HL-60/S4 treated with retinoic acid at 250 ng/mL for 4 days and 3 days (cell line): ENCODE measurements around the gene MYH10.

Experiments used
- in situ Hi-C: fragments of 300-500 bp; cut with MboI; formaldehyde crosslinking; loops from 2 replicates; pipeline ENCODE4 v1.7.0; 2022; ENCODE audit warnings: low sequenced_read_pairs

MYH10 gene

GRCh38 chr17:8499614-8500013 lies 130.9 kb downstream of the MYH10 start:
- in situ Hi-C loops: no loop called here

DNA sequence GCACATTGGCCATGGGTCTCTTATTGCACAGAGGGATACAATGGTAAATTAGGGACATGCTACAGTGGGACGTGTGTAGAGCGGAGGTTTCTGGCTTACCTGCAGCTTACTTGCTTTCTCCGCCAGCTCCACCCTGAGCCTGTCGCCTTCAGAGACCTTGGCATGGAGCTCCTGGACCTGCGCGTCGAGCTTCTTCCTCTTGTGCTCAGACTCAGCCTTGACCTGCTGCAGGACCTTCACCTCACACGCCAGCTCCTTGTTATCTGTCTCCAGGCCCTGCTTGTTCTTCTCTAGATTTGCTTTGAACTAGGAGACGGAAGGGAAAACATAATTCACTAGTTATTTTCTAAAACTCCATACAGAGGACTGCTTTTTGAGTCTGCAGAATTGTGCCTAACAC lies 131.4 kb downstream of the MYH10 start:
- in situ Hi-C loops: no loop called here

DNA sequence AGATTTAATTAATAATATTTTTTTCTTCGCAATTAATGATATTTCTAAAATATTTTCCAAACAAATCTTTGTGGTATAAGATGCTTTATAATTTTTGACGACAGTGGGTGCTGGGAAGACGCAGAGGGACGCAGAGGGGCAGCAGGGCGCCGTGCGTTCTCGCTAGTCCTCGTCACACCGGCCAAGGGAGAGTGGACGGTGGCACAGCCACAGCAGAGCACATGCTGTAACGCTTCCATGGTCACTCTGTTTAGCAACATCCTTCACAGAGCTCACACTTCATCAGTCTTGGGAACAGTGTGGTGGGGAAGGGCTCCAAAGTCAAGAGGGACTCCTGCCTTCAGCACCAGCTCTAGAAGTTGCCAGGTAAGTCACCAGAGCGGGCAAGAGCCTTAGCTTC lies 134.4 kb downstream of the MYH10 start:
- in situ Hi-C loops: no loop called here

GRCh38 chr17:8494506-8495111 lies 135.9 kb downstream of the MYH10 start:
- in situ Hi-C loops: no loop called here

- in situ Hi-C loops: no loop called here
Measured at GRCh38 chr17:8494021-8494420, 136.5 kb downstream of the MYH10 start.

- in situ Hi-C loops: no loop called here
Measured at GRCh38 chr17:8492121-8492520, 138.4 kb downstream of the MYH10 start.

- in situ Hi-C loops: no loop called here
Measured at GRCh38 chr17:8490256-8491023, 140.1 kb downstream of the MYH10 start.

DNA sequence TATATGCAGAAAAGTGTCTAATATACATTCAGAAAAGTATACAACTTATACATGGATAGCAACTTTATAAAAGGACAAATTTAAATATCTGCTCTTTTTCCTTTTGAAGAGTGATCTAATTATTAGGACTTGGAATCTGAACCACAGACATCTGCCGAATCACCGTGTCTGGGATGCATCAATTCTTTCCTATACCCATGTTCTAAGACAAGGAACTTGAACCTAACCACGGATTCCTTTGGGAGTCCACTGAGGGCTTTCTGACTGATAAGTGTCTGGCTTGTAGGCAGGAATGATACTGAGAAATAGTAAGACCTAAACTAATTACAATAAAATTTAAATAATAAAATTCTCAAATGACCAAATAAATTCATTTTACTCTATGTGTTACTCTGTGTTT lies 140.7 kb downstream of the MYH10 start:
- in situ Hi-C loops: no loop called here

GRCh38 chr17:8488901-8489300 lies 141.6 kb downstream of the MYH10 start:
- in situ Hi-C loops: no loop called here

- in situ Hi-C loops: no loop called here
Measured at GRCh38 chr17:8488491-8488890, 142.0 kb downstream of the MYH10 start.

DNA sequence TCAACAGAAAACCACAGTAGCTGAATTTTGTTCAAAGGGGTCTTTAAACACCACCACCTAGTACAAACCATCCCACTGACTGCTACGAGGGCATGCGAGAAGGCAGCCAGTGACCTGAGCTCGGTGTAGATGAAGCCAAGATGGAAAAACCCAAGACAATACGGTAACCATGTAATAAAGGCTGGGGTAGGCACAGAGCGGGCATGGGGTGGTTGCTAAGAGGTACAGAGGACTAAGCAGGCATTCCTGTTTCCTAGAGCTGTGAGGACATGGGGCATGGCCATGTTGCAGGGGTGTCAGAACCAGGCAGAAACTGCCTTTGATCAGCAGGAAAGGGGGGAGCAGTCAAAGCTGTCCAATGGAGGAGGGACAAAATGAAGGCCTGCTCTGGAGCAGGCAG lies 142.8 kb downstream of the MYH10 start:
- in situ Hi-C loops: no loop called here

GRCh38 chr17:8487130-8487645 lies 143.3 kb downstream of the MYH10 start:
- in situ Hi-C loops: no loop called here

DNA sequence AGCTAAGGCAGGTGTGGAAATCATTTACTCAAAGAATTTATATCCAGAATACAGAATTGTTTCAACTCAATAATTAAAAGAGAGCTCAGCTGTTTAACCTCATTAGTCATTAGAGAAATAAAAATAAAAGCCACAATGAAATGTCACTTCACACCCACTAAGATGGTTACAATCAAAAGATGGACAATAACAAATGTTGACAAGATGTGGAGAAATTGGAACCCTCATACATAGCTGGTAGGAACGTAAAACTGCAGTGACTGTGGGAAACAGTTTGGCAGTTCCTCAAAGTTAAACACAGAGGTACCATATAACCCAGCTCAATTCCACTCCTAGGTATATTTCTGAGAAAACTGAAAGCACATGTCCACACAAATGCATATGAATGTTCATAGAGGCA lies 145.0 kb downstream of the MYH10 start:
- in situ Hi-C loops: no loop called here

- in situ Hi-C loops: no loop called here
Measured at GRCh38 chr17:8484465-8484864, 146.1 kb downstream of the MYH10 start.

GRCh38 chr17:8482546-8482945 lies 148.0 kb downstream of the MYH10 start:
- in situ Hi-C loops: no loop called here

GRCh38 chr17:8481703-8482102 lies 148.8 kb downstream of the MYH10 start:
- in situ Hi-C loops: no loop called here

GRCh38 chr17:8481089-8481488 lies 149.4 kb downstream of the MYH10 start:
- in situ Hi-C loops: no loop called here

DNA sequence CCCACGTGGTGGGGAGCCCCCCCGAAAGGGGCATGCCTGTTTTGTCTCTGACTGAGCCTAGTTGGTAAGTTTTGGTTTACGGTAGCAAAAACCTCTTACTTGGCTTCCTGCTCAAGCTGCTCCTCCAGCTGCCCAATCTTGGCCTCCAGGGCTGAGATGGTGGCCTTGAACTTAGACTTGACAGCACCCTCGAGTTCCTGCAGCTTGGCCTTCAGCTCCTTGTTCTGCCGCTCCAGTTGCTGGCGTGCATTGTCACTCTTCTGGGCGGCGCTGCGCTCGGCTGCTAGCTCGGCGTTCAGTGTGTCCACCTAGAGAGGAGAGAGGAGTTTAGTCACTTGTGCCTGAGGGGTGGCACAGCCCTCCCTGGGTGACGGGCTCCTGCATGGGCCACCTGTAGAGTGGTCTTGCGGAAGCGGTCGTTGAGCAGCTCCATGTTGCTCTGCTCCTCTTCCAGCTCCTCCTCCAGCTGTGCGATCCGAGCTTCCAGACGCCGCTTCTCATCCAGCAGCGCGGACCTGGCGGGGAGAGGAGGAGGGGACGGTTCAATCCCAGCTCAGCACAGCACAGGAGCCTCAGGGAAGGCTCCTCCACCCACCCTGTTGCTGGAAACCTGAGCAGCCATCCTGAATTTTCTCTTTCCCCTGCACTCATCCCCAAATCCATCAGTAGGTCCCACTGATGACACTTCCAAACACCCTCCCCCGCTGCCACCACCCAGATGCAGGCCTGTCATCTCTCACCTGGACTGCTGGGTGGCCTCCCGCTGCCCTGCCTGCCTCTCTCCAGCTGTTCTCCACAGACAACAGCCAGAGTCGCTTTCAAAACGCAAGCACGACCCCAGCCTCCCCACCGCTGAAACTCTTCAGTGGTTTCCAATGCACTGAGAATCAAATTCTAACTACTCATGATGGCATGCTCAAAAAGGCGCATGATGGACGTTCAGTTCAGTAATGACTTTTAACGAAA lies 150.2 kb downstream of the MYH10 start:
- in situ Hi-C loops: no loop called here

- in situ Hi-C loops: no loop called here
Measured at GRCh38 chr17:8479431-8479947, 151.0 kb downstream of the MYH10 start.

DNA sequence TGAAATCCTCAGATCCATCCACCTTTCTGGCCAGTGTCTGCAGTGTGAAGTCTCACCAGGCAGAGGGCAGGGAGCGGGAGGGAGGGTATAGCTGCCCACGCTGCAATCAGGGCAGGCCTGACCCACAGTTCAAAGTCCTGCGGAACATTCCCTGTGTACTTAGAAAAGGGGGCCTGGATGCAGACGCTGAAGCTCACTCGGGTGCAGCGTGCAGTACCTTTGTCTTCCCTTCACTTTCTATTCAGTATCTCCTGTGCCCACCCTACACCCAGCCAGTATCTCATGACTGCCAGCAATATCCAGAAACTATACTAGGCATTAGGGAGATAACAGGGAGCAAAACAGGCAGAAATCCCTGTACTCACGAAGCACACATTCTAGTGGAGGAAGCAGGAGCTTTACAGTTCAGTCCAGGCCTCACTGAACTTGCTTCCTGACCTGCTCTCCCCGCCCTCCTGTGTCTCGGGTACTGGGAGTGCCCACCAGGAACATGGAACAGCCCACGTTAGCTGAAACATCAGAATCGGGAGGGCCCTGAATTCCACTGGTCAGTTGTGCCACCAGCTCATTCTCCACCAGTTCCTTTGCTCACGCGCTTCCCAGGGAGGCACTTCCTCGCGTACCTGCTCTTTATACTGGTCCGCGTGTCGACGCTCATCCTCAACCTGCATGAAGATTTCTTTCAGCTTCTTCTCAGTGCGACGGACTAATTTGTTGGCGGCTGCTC lies 152.6 kb downstream of the MYH10 start:
- in situ Hi-C loops: no loop called here
